Measurements from ENCODE around the gene SERINC3. TPM values are rescaled to one million over a fixed set of nuclear protein-coding genes. Genes with fewer than 3 reads are reported as not detected.

SERINC3 gene
- total and polyA plus RNA-seq, 2 of the 13 experiments (the other 11 are each of a cell fraction or from before 2014, with no cell fraction given), result 82.0 to 226 TPM

DNA sequence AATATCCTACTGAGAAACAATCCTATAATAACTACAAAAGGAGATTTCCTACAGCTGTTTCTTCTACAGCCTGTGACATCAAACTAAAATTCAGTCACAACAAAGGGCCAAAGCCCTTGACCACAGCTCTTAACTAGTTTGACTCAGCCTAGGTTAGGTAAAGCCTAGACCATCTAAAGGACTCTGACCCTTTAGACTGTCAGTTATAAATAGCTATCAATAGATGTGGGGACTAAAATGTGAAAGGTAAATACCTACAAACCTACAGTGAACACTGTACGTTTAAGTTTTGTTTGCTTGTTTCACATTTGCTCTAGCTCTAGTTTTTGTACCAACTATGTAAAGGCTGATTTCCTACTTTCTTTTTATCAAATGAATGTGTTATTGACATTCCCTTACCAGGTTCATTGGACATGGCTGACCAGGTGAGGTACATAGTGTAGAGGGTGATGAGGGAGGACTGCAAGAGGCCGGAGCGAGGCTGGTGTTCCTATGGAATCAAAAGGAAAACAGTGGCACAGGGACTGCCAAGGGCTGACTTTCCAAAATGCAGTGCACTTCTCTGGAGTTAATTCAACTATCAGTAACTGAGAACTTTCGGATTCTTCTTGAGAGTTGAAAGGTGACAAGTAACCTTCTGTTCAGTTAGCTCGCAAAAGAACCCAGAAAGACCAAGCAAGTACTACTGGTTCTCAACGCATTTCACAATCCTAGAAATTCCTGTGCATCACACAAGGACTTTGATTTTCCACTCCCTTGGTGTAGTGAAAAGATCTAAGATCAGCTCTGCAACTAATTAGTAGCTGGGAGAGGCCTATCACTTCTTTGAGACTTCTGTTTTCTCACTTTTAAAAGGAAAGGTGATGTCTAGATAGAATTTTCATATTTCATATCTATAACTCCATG lies 17.2 kb downstream of the SERINC3 start (continued):
- TF ChIP-seq ZHX1 (CRISPR knock-in tag; IDR thresholded peaks at IDR 0.05; ENCODE audit: low read depth), result no peak
- TF ChIP-seq PAWR (CRISPR knock-in tag; IDR thresholded peaks at IDR 0.05; ENCODE audit: borderline replicate concordance), result no peak
- no peak for TF ChIP-seq TBP (CRISPR knock-in tag; IDR thresholded peaks at IDR 0.05)
- no peak for TF ChIP-seq ZNF34 (CRISPR knock-in tag; IDR thresholded peaks at IDR 0.05; ENCODE audit: borderline replicate concordance)
- 0 out of 2 replicates have a peak, but pooled peaks have one; percentile 24 for TF ChIP-seq ZNF644 (CRISPR knock-in tag; IDR thresholded peaks at IDR 0.05; ENCODE audit: low read depth)
- TF ChIP-seq ZNF605 (CRISPR knock-in tag; IDR thresholded peaks at IDR 0.05), result no peak
- TF ChIP-seq AKAP8 (CRISPR knock-in tag; IDR thresholded peaks at IDR 0.05), result no peak
- TF ChIP-seq, protein P1, sequence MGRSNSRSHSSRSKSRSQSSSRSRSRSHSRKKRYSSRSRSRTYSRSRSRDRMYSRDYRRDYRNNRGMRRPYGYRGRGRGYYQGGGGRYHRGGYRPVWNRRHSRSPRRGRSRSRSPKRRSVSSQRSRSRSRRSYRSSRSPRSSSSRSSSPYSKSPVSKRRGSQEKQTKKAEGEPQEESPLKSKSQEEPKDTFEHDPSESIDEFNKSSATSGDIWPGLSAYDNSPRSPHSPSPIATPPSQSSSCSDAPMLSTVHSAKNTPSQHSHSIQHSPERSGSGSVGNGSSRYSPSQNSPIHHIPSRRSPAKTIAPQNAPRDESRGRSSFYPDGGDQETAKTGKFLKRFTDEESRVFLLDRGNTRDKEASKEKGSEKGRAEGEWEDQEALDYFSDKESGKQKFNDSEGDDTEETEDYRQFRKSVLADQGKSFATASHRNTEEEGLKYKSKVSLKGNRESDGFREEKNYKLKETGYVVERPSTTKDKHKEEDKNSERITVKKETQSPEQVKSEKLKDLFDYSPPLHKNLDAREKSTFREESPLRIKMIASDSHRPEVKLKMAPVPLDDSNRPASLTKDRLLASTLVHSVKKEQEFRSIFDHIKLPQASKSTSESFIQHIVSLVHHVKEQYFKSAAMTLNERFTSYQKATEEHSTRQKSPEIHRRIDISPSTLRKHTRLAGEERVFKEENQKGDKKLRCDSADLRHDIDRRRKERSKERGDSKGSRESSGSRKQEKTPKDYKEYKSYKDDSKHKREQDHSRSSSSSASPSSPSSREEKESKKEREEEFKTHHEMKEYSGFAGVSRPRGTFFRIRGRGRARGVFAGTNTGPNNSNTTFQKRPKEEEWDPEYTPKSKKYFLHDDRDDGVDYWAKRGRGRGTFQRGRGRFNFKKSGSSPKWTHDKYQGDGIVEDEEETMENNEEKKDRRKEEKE (IDR thresholded peaks at IDR 0.05), result no peak
- no peak for TF ChIP-seq ZNF280B (CRISPR knock-in tag; IDR thresholded peaks at IDR 0.05; ENCODE audit: borderline replicate concordance)
- TF ChIP-seq TRIM24 (CRISPR knock-in tag; IDR thresholded peaks at IDR 0.05), result no peak
- no peak for TF ChIP-seq TOPORS (CRISPR knock-in tag; IDR thresholded peaks at IDR 0.05)
- TF ChIP-seq, protein P2, sequence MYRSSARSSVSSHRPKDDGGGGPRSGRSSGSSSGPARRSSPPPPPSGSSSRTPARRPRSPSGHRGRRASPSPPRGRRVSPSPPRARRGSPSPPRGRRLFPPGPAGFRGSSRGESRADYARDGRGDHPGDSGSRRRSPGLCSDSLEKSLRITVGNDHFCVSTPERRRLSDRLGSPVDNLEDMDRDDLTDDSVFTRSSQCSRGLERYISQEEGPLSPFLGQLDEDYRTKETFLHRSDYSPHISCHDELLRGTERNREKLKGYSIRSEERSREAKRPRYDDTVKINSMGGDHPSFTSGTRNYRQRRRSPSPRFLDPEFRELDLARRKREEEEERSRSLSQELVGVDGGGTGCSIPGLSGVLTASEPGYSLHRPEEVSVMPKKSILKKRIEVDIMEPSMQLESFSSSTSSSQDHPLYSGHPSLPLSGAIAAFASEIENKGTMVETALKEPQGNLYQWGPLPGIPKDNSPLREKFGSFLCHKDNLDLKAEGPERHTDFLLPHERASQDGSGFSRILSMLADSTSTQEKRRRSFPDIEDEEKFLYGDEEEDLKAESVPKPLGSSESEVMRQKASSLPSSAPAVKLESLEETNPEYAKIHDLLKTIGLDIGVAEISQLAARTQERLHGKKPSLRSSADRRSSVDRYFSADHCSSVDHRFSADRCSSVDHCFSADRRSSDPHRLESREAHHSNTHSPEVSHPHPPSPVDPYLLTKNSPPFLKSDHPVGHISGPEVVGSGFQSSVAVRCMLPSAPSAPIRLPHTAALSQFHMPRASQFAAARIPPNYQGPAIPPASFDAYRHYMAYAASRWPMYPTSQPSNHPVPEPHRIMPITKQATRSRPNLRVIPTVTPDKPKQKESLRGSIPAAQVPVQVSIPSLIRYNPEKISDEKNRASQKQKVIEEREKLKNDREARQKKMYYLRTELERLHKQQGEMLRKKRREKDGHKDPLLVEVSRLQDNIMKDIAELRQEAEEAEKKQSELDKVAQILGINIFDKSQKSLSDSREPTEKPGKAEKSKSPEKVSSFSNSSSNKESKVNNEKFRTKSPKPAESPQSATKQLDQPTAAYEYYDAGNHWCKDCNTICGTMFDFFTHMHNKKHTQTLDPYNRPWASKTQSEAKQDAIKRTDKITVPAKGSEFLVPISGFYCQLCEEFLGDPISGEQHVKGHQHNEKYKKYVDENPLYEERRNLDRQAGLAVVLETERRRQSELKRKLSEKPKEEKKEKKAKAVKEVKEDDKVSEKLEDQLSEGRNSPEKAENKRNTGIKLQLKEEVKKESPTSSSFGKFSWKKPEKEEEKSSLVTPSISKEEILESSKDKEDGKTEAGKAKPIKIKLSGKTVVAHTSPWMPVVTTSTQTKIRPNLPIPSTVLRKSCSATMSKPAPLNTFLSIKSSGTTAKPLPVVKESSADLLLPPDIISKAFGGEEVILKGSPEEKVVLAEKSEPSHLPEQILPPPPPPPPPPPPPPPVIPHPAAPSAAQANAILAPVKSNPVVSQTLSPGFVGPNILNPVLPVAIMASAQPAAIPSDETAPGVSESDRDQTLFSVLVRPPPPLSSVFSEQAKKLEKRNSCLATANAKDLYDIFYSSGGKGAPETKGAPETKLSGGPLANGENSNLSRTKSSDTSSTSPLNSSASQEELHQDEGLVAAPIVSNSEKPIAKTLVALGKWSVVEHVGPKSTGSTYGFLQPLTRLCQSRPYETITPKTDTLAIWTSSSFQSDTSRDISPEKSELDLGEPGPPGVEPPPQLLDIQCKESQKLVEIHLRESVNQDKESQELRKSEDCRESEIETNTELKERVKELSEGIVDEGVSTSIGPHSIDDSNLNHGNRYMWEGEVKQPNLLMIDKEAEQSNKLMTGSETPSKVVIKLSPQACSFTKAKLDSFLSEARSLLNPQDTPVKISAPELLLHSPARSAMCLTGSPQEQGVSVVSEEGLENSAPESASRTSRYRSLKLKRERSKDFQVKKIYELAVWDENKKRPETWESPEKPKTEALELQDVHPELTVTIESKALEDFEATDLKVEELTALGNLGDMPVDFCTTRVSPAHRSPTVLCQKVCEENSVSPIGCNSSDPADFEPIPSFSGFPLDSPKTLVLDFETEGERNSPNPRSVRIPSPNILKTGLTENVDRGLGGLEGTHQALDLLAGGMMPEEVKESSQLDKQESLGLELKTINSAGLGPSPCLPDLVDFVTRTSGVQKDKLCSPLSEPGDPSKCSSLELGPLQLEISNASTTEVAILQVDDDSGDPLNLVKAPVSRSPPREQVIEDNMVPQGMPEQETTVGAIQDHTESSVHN (CRISPR knock-in tag; IDR thresholded peaks at IDR 0.05), result no peak
